Activated naive CD4-positive, alpha-beta T cell (primary cell): ENCODE results near the gene GDF2.

Experiments
- DNase-seq, 4 experiments: peaks; one replicate each; lab custom pipeline; 2025; lab: John Stamatoyannopoulos, UW

The GDF2 gene

GRCh38 chr10:47311932-47312662 lies 10.2 kb upstream of the GDF2 start:
- DNase-seq, result peak; percentile 51 to 78 (median 71)

GRCh38 chr10:47312663-47312995 lies 9.6 kb upstream of the GDF2 start:
- DNase-seq, result no peak

- no peak for DNase-seq
Observed at GRCh38 chr10:47314416-47314970, 7.8 kb upstream of the GDF2 start.

GRCh38 chr10:47315421-47315820 lies 6.8 kb upstream of the GDF2 start:
- no peak for DNase-seq

- DNase-seq, result no peak
Observed at GRCh38 chr10:47316131-47316530, 6.1 kb upstream of the GDF2 start.

GRCh38 chr10:47317251-47317650 lies 5.0 kb upstream of the GDF2 start:
- no peak for DNase-seq

DNA sequence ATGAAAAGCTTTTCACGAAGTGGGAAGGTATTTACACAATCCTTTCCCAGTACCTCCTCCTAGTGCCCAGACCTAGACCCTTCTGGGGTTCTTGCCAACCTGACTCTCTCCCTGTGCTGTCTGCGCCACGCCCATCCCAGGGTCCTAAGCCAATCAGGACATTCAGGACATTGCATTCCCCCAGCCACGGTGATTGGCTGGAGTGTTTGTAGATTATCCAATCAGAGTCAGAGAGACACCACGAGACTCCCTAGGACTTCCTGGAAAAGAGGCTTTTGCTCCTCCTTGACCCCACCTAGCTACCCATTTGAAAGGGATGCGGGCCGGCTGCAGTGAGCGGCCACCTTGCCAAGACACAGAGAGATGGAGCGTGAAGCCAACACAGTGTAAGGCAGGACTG lies 3.5 kb upstream of the GDF2 start:
- DNase-seq, result no peak

GRCh38 chr10:47319784-47320183 lies 2.5 kb upstream of the GDF2 start:
- DNase-seq, result no peak

DNA sequence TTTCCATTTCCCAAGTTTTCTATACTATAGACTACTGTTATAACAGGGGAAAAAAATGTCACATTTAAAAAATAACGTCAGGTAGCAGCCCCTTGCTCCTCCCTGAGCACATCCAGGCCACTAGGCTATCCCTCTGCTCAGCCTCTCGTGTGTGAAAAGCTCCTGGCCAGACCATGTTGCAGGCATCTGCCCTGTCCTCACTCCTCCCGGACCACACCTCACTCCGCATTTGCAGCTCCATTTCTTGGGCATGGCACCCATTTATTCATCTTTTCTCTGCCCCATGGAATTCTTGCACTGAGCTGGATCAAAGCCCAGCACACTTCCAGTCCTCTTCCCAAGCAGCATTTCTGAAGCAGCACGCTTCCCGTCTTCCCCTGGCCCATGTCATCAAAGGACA lies 1.4 kb upstream of the GDF2 start:
- DNase-seq, result no peak

GRCh38 chr10:47321521-47322195 lies 596 bp upstream of the GDF2 start:
- no peak for DNase-seq

DNA sequence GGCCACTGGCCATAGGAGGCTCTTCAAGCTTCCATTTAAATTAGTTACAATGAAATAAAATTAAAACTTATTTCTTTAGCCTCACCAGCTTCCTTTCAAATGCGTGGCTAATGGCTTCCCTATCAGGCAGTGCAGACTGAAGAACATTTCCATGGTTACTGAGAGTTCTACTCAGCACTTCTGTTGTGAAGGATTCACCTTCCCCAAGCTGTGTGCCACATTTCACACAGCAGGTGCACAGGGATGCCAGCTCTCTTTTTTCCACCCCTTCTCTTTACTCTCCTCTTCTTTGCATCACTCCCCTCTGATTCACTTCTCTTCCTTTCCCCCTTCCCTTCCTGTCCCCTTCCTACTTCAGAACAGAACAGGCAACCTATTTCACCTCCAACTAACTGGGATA lies 833 bp downstream of the GDF2 start:
- DNase-seq, result no peak

- no peak for DNase-seq
Observed at GRCh38 chr10:47323636-47324296, 1.5 kb downstream of the GDF2 start.

- no peak for DNase-seq
Observed at GRCh38 chr10:47325303-47326291, 3.3 kb downstream of the GDF2 start.

DNA sequence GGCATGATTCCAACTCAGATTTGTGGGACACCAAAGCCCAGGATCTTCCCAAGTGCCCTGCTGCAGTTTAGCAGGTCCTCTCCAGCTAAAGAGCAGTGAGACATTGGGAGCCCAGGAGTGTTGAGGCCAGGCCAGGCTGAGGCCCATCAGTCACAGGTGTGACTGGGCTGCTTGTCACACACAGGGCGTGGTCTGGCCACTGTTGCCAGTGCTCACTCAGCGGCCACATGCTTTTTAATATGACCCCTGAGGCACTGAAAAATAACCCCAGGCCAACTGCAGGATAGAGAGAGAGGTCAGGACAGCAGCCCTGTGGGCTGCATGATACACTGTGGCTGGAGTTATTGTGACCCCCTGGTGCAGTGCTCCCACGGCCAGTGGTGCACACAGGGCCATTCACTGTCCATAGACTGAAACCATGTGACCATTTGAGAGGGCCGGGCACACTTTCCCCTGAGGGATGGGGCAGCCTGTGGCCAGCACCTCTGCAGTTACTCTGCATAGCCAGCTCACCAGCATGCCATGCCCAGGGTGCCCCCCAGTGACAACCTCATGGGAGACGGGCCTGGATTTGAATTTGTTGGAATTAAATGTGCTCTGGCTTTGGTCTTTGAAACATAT lies 4.2 kb downstream of the GDF2 start:
- no peak for DNase-seq

DNA sequence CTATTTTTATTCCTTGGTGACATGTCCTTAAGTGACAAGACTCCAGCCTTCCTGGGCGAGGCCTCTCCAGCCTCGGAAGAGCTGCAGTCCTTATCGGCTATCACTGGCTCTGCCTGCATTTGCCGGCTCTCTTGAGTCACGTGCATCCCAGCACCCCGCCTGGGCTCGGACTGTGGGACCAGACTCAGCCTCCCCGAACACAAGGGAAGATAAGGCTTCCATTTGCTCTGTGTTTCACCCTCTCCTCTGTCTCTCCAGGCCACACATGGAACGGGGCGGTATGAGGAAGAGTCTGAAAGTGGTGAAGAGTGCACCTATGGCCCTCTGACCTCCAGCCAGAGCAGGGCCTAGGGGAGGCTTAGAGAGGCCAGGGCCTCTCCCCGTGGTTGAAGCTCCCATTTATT lies 4.7 kb downstream of the GDF2 start:
- DNase-seq, result no peak

DNA sequence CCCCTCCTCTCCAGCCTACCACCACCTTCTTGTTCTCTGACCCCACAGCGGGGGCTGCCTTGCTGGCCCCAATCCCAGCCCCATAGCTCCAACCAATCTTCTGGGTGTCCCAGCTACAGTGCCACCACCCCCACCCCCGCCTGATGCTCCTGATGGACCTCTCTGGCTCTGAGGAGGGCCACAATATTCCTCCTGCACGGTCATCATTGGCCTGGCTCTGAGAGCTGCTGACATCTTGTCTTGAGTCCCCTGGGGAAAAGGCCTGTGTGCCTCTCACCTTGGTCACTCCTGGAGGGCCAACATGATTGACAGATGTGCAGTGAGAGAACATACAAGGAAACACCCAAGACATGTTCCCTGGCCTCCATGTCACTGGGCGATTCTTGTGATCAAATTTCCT lies 7.6 kb downstream of the GDF2 start:
- DNase-seq, result no peak

DNA sequence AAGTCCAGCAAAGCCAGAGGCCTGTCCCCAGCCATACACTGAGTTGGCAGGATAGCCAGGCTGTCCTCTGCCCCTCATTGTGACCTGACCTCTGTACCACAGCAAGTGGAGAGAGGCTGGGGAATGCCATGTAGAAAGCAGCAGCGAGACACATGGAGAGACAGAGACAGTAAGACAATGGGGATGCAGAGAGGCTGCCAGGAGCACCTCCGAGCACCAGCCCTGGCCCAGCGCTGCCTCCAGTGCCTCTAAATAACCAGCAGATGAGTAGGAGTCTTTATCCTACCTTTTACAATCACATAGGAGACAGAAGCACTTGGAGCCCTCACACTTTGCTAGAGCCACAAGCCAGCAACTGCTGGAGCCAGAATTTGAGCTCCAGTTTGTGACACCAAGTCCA lies 8.1 kb downstream of the GDF2 start:
- no peak for DNase-seq

- DNase-seq, result no peak
Observed at GRCh38 chr10:47330804-47331203, 8.6 kb downstream of the GDF2 start.

DNA sequence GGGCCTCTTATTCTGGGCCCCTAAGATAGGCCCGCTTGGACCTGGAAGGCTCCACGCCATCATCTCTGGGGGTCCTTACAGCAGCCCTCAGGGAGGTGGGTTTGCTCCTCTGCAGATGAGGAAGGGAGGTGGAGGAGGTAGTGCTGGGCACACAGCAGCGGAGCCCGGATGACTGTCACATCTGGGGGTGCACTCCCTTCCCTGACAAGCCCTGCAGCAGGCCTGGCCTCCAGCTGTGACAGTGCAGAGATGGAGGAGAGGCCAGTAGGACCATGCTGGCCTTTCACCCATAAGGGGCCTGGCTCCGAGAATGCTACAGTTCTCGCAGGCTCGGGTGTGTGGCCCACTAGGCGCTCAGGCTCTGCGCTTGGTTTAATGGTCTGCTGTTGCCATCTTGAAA lies 9.2 kb downstream of the GDF2 start:
- DNase-seq, result no peak

DNA sequence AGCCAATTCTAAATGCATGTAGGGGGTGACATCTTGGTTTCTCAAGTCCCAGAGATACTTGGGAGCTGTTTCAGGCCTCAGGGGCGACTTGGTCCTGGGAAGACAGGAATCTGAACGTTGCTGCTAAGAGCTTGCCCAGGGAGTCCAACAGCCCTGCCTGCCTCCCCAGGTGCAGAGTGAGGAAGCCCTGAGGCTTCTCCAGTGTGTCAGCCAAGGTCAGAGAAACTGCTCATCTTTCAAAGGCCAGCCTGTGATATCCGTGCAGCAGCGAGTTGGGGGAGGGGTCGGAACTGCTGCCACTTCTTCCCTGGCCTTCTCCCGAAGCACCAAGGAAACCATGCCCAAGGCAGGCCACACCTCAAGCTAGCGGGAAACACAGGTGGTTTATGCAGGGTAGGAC lies 9.7 kb downstream of the GDF2 start:
- no peak for DNase-seq

DNA sequence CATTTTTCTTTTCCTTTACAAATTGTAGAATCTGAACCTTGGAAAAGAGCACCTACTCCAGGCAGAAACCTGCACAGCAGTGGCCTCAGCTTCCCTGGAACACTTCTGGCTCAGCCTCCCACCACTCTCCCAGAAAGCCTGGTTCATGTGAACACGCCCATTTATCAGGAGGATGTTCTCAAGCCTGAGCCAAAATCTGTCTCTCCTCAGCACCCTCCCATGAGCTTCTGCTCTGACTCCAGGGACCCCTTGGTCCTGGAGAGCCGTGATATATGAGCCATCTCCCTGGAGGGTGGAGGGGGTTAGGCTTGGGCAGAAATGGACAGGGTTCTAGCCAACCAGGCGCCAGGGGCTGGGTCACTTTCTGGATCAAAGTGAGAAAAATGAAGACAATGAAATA lies 10.1 kb downstream of the GDF2 start:
- DNase-seq, result no peak
